CD4-positive, alpha-beta T cell (primary cell): ENCODE results near the gene SOX15. TPM values are rescaled to one million over a fixed set of nuclear protein-coding genes. Genes with fewer than 3 reads are reported as not detected.

Experiments
- ATAC-seq: fragments of 200-7000 bp; cut with Tn5 transposase; one replicate; pipeline ENCODE4 v1.10.0; 2022; ENCODE audit warnings: mild to moderate bottlenecking; ENCODE audit not compliant: poor library complexity
- CTCF ChIA-PET: fragments of 350-600 bp; sonication (Branson Sonifier 250); formaldehyde crosslinking; loops from one replicate; lab custom pipeline; 2021; ENCODE audit warnings: antibody characterized with exemption, inconsistent platforms; lab: Charles Lee
- POLR2A ChIA-PET: fragments of 350-600 bp; sonication (Branson Sonifier 250); formaldehyde crosslinking; loops from one replicate; lab custom pipeline; 2021; ENCODE audit warnings: antibody characterized with exemption, inconsistent platforms; lab: Charles Lee
- DNase-seq, 14 experiments: peaks; one replicate each; pipeline ENCODE4 v3.0.0-alpha.2; 2013 to 2020; ENCODE audit warnings: mixed read lengths in 2 of 14
- H3K27ac ChIP-seq, 2 donors: one replicate each; pipeline versions ENCODE4 v1.5.1 to v1.7.0; 2013; ENCODE audit warnings: low read length in 2 of 2, low read depth in 1 of 2, mild to moderate bottlenecking in 1 of 2
- H3K27me3 ChIP-seq, 2 experiments: 1 replicate in 1 of 2; 2 replicates in 1 of 2; pipeline versions ENCODE4 v1.6.1 to v1.7.0; 2013; ENCODE audit warnings: low read length in 2 of 2, control low read depth in 1 of 2, mild to moderate bottlenecking in 1 of 2, moderate library complexity in 1 of 2; ENCODE audit not compliant: insufficient read depth in 2 of 2, control insufficient read depth in 1 of 2
- H3K36me3 ChIP-seq: one replicate; pipeline ENCODE4 v1.6.1; 2013; ENCODE audit warnings: low read length, control low read depth; ENCODE audit not compliant: insufficient read depth
- H3K4me1 ChIP-seq: one replicate; pipeline ENCODE4 v1.6.1; 2013; ENCODE audit warnings: low read length, control low read depth; ENCODE audit not compliant: insufficient read depth
- H3K4me3 ChIP-seq: one replicate; pipeline ENCODE4 v1.5.1; 2013; ENCODE audit warnings: mild to moderate bottlenecking, low read length, moderate library complexity
- H3K9me3 ChIP-seq, 2 experiments: 1 replicate in 1 of 2; 2 replicates in 1 of 2; pipeline versions ENCODE4 v1.6.1 to v1.7.0; 2013; ENCODE audit warnings: low read length in 2 of 2, mild to moderate bottlenecking in 2 of 2, control low read depth in 1 of 2, moderate library complexity in 1 of 2; ENCODE audit not compliant: control insufficient read depth in 1 of 2, insufficient read depth in 1 of 2
- H3K27ac Mint-ChIP-seq: one replicate; pipeline ENCODE4 v1.8.0; 2020; ENCODE audit warnings: mixed read lengths
- H3K27me3 Mint-ChIP-seq: one replicate; pipeline ENCODE4 v1.8.0; 2021; ENCODE audit warnings: mixed read lengths
- H3K36me3 Mint-ChIP-seq: one replicate; pipeline ENCODE4 v1.8.0; 2021; ENCODE audit warnings: low read depth, mixed read lengths
- H3K4me1 Mint-ChIP-seq: one replicate; pipeline ENCODE4 v1.8.0; 2021; ENCODE audit warnings: low read depth, mixed read lengths
- H3K4me3 Mint-ChIP-seq: one replicate; pipeline ENCODE4 v1.8.0; 2020; ENCODE audit warnings: mild to moderate bottlenecking, mixed read lengths
- H3K9me3 Mint-ChIP-seq: one replicate; pipeline ENCODE4 v1.8.0; 2020; ENCODE audit warnings: mixed read lengths
- intact Hi-C, 2 experiments: fragments of 100-400 bp; cut with DNase I in 1 of 2; cut with micrococcal nuclease in 1 of 2; formaldehyde crosslinking; loops; one replicate each; pipeline versions ENCODE4 v1.15.1 to v1.9.0; 2023 to 2025; cut with DNase I, micrococcal nuclease
- total RNA-seq, 174 experiments: library from RNA in 2 of 174; stranded (reverse) in 2 of 174; gene quantifications; one replicate each; pipeline ENCODE4 v1.2.3 and lab custom pipeline; 2021 to 2026
- TF ChIP-seq, protein P1 (sequence below): fragments of 200-600 bp; IDR thresholded peaks from one replicate; pipeline ENCODE4 v1.8.0; 2022; ENCODE audit warnings: antibody characterized with exemption, mild to moderate bottlenecking

Gene SOX15
- total RNA-seq, 2 experiments from 2014 or later = 0.30 TPM; not detected in 1

DNA sequence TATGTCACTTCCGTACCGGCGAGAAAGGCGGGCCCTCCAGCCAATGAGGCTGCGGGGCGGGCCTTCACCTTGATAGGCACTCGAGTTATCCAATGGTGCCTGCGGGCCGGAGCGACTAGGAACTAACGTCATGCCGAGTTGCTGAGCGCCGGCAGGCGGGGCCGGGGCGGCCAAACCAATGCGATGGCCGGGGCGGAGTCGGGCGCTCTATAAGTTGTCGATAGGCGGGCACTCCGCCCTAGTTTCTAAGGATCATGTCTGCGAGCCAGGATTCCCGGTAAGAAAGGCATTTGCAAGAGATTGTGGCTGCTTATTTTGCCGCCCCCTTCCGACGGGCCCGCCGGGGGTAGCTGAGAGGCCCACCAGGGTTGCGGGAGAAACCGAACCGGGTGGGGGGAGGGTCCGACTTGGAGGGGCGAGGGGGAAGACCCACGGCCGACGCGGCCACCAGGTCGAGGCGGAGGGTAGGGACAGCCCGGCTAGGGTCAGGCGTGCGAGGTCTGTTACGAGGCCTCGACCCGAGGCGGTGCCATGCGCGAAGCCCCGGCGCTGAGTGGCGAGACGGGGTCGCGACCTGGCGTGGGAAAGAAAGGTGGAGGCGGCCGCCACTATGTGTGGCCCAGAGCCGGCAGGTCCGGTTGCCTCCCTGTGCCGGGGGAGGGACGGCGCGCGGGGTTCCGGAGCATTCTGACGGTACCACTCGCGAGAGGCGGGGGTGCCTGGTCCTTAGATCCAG lies 17.1 kb downstream of the SOX15 start:
- Mint-ChIP-seq H3K27ac (peak overlapping the region; percentile 99), H3K9me3 (no peaks in the 10 kb centered on the region), H3K4me1 (peaks cover 52% of the 10 kb centered on the region), H3K27me3 (peaks cover 3% of the 10 kb centered on the region), H3K4me3 (peak overlapping the region; percentile 99), H3K36me3 (peaks cover 85% of the 10 kb centered on the region)
- DNase-seq (peak; percentile 99 to 100 (median 100)), ATAC-seq (peak; percentile 83)
- Histone ChIP-seq H3K36me3 (peaks cover 66% of the 10 kb centered on the region), H3K27ac (peak overlapping the region; percentile 96 to 98), H3K4me1 (peaks cover 50% of the 10 kb centered on the region), H3K27me3 (no peaks in the 10 kb centered on the region), H3K4me3 (peak overlapping the region; percentile 100), H3K9me3 (no peaks in the 10 kb centered on the region)
- POLR2A ChIA-PET = interaction anchor here (0.6 to 7.0 kb wide), 21 partner anchors 9 to 537 kb away, joined by 3 to 143 read pairs (median 4); partner anchors contain the start of genes DVL2, FXR2, MPDU1 and NEURL4
- intact Hi-C loops = loop anchor here (1.0 to 5.0 kb wide), 8 partner anchors 11 to 333 kb away; partner anchors contain the start of genes FXR2 (in 2 of the 2), SENP3 (in 2 of the 2), EIF5A (in 1 of the 2) and MPDU1 (in 1 of the 2)
- CTCF ChIA-PET = interaction anchor here (1.2 to 2.4 kb wide), 3 partner anchors 12 to 42 kb away, joined by 4 to 9 read pairs (median 8); partner anchors contain the start of gene FXR2
- TF ChIP-seq, protein P1, sequence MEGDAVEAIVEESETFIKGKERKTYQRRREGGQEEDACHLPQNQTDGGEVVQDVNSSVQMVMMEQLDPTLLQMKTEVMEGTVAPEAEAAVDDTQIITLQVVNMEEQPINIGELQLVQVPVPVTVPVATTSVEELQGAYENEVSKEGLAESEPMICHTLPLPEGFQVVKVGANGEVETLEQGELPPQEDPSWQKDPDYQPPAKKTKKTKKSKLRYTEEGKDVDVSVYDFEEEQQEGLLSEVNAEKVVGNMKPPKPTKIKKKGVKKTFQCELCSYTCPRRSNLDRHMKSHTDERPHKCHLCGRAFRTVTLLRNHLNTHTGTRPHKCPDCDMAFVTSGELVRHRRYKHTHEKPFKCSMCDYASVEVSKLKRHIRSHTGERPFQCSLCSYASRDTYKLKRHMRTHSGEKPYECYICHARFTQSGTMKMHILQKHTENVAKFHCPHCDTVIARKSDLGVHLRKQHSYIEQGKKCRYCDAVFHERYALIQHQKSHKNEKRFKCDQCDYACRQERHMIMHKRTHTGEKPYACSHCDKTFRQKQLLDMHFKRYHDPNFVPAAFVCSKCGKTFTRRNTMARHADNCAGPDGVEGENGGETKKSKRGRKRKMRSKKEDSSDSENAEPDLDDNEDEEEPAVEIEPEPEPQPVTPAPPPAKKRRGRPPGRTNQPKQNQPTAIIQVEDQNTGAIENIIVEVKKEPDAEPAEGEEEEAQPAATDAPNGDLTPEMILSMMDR = no peak

DNA sequence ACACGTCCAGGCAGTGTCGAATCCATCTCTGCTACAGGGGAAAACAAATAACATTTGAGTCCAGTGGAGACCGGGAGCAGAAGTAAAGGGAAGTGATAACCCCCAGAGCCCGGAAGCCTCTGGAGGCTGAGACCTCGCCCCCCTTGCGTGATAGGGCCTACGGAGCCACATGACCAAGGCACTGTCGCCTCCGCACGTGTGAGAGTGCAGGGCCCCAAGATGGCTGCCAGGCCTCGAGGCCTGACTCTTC lies 17.6 kb downstream of the SOX15 start:
- ChIA-PET CTCF (interaction anchor here (0.7 to 2.4 kb wide), 3 partner anchors 11 to 12 kb away, joined by 3 to 9 read pairs (median 4); partner anchors contain the start of genes MPDU1 and SENP3), POLR2A (interaction anchor here (0.6 to 7.0 kb wide), 8 partner anchors 10 to 243 kb away, joined by 3 to 143 read pairs (median 14); partner anchors contain the start of genes FXR2, MPDU1, NEURL4 and POLR2A)
- Histone ChIP-seq H3K36me3 (peaks cover 66% of the 10 kb centered on the region), H3K4me3 (peak overlapping the region; percentile 100), H3K4me1 (peaks cover 45% of the 10 kb centered on the region), H3K27ac (peak overlapping the region; percentile 76 to 96), H3K27me3 (no peaks in the 10 kb centered on the region), H3K9me3 (no peaks in the 10 kb centered on the region)
- no peak for ATAC-seq
- Mint-ChIP-seq H3K27ac (peak overlapping the region; percentile 99), H3K4me3 (peak overlapping the region; percentile 99), H3K27me3 (peaks cover 3% of the 10 kb centered on the region), H3K4me1 (peaks cover 49% of the 10 kb centered on the region), H3K9me3 (no peaks in the 10 kb centered on the region), H3K36me3 (peaks cover 85% of the 10 kb centered on the region)
- no peak for DNase-seq
- intact Hi-C loops = loop anchor here (1.0 to 5.0 kb wide), 6 partner anchors 11 to 270 kb away; partner anchors contain the start of genes FXR2 (in 2 of the 2), SENP3 (in 2 of the 2), EIF5A (in 1 of the 2) and MPDU1 (in 1 of the 2)
- TF ChIP-seq, protein P1 = no peak

DNA sequence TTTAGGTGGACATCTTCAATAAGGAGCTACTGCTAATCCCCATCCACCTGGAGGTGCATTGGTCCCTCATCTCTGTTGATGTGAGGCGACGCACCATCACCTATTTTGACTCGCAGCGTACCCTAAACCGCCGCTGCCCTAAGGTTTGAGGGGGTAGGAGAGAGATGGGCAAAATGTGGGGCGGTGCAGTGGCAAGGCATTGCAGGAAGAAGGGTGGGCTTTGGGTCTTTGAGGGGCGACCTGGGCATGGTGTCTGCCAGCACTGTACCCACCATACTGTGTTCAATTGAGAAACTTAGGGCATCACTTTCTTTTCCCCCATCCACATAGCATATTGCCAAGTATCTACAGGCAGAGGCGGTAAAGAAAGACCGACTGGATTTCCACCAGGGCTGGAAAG lies 19.5 kb downstream of the SOX15 start:
- TF ChIP-seq, protein P1 = no peak
- Mint-ChIP-seq H3K36me3 (peaks cover 79% of the 10 kb centered on the region), H3K4me1 (peaks cover 32% of the 10 kb centered on the region), H3K4me3 (peak overlapping the region; percentile 22), H3K27me3 (peaks cover 3% of the 10 kb centered on the region), H3K9me3 (no peaks in the 10 kb centered on the region), H3K27ac (no peak overlapping the region)
- DNase-seq (no peak), ATAC-seq (no peak)
- Histone ChIP-seq H3K4me3 (no peak overlapping the region), H3K9me3 (no peaks in the 10 kb centered on the region), H3K27ac (no peak overlapping the region), H3K36me3 (peaks cover 64% of the 10 kb centered on the region), H3K27me3 (no peaks in the 10 kb centered on the region), H3K4me1 (peaks cover 28% of the 10 kb centered on the region)
- POLR2A ChIA-PET = interaction anchor here (1.2 to 6.4 kb wide), 4 partner anchors 13 to 234 kb away, joined by 5 to 143 read pairs (median 46); partner anchors contain the start of genes ACAP1, MPDU1, TP53 and WRAP53
- intact Hi-C loops = loop anchor here in 1 of 2 experiments (5.0 kb wide), 1 partner anchor 272 kb away; no protein-coding TSS in a partner anchor
- CTCF ChIA-PET = interaction anchor here (2.3 to 2.4 kb wide), 2 partner anchors 9 to 19 kb away, joined by 6 to 8 read pairs; partner anchors contain the start of gene SENP3
